Endothelial cell of umbilical vein (primary cell): ENCODE data around the gene MTCL1. TPM values are rescaled to one million over a fixed set of nuclear protein-coding genes. Genes with fewer than 3 reads are reported as not detected.

ENCODE experiments used
- BruUV-seq: library from RNA; stranded (reverse); fragments of 400-500 nt; replicated peaks from 2 replicates; lab custom pipeline; 2021; lab: Mats Ljungman, UMichigan
- CTCF ChIA-PET: fragments of 300-600, 350-600 bp; sonication (Branson Sonifier 250); formaldehyde crosslinking; loops from one replicate; lab custom pipeline; 2021; ENCODE audit warnings: antibody characterized with exemption, inconsistent platforms; lab: Charles Lee
- POLR2A ChIA-PET: fragments of 300-600, 350-600 bp; sonication (Branson Sonifier 250); formaldehyde crosslinking; loops from one replicate; lab custom pipeline; 2021; ENCODE audit warnings: antibody characterized with exemption, inconsistent platforms; lab: Charles Lee
- DNase-seq: peaks from one replicate; pipeline ENCODE4 v3.0.0-alpha.2; 2011; ENCODE audit warnings: low read depth, low spot score
- FAIRE-seq: peaks from 2 replicates; lab custom pipeline; 2011; peaks lifted over from hg19 to GRCh38; lab: Jason Lieb, UNC
- H2AFZ ChIP-seq: 2 replicates; pipeline ENCODE4 v1.6.0; 2012; ENCODE audit warnings: low read depth, low read length, control low read depth, inconsistent platforms
- H3K27ac ChIP-seq: 2 replicates; pipeline ENCODE4 v1.5.1; 2011; ENCODE audit warnings: low read depth, mild to moderate bottlenecking, control low read depth, low read length, moderate library complexity; ENCODE audit not compliant: insufficient read depth
- H3K27me3 ChIP-seq, 2 experiments: 2 replicates each; pipeline versions ENCODE4 v1.6.0 to v1.6.1; 2011; ENCODE audit warnings: low read length in 2 of 2, mixed read lengths in 1 of 2; ENCODE audit not compliant: control insufficient read depth in 2 of 2, insufficient read depth in 2 of 2
- H3K36me3 ChIP-seq, 2 experiments: 2 replicates in 1 of 2; 3 replicates in 1 of 2; pipeline ENCODE4 v1.5.1; 2011; ENCODE audit warnings: low read length in 2 of 2, mild to moderate bottlenecking in 1 of 2, moderate library complexity in 1 of 2; ENCODE audit not compliant: control insufficient read depth in 2 of 2, insufficient read depth in 2 of 2; ENCODE audit errors: extremely low read depth in 1 of 2
- H3K4me1 ChIP-seq: 3 replicates; pipeline ENCODE4 v1.5.1; 2011; ENCODE audit warnings: mild to moderate bottlenecking, low read length; ENCODE audit not compliant: control insufficient read depth, insufficient read depth; ENCODE audit errors: extremely low read depth
- H3K4me2 ChIP-seq: 2 replicates; pipeline ENCODE4 v1.6.1; 2011; ENCODE audit warnings: low read length, control low read depth, mixed read lengths; ENCODE audit not compliant: insufficient read depth
- H3K4me3 ChIP-seq, 3 experiments: fragments of 200-600 bp in 1 of 3; sonication (generic), shearing (Covaris generic) in 1 of 3; replicated peaks in 1 of 3; 2 replicates each; pipeline ENCODE4 v1.5.1; 2011 to 2016; ENCODE audit warnings: control low read depth in 3 of 3, low read length in 3 of 3, mild to moderate bottlenecking in 2 of 3, inconsistent platforms in 1 of 3, low read depth in 1 of 3, moderate library complexity in 1 of 3; ENCODE audit not compliant: insufficient read depth in 1 of 3
- H3K79me2 ChIP-seq: 2 replicates; pipeline ENCODE4 v1.6.0; 2012; ENCODE audit warnings: low read length, inconsistent platforms; ENCODE audit not compliant: control insufficient read depth, insufficient read depth
- H3K9ac ChIP-seq: replicated peaks from 2 replicates; pipeline ENCODE3; 2011; ENCODE audit warnings: low read length, control low read depth; ENCODE audit not compliant: insufficient read depth; ENCODE audit errors: extremely low read depth
- H3K9me1 ChIP-seq: replicated peaks from 3 replicates; pipeline ENCODE4 v1.6.0; 2011; ENCODE audit warnings: mild to moderate bottlenecking, low read length; ENCODE audit not compliant: control insufficient read depth, insufficient read depth; ENCODE audit errors: extremely low read depth
- H3K9me3 ChIP-seq: replicated peaks from 2 replicates; pipeline ENCODE4 v1.5.1; 2012; ENCODE audit warnings: low read length, inconsistent platforms; ENCODE audit not compliant: control insufficient read depth, insufficient read depth
- H4K20me1 ChIP-seq: replicated peaks from 2 replicates; pipeline ENCODE3; 2011; ENCODE audit warnings: mild to moderate bottlenecking, low read length; ENCODE audit not compliant: control insufficient read depth, insufficient read depth; ENCODE audit errors: extremely low read depth
- EZH2 ChIP-seq: IDR thresholded peaks from 2 replicates; pipeline ENCODE4 v1.6.1; 2012; ENCODE audit warnings: borderline replicate concordance, low read depth, mild to moderate bottlenecking, moderate library complexity, low read length, inconsistent platforms; ENCODE audit not compliant: severe bottlenecking
- FOS ChIP-seq: IDR thresholded peaks from 2 replicates; pipeline ENCODE4 v1.6.1; 2011; ENCODE audit warnings: mild to moderate bottlenecking, low read length, moderate library complexity, borderline replicate concordance; ENCODE audit not compliant: insufficient read depth
- GATA2 ChIP-seq: IDR thresholded peaks from 2 replicates; pipeline ENCODE4 v1.7.0; 2011; ENCODE audit warnings: low read depth, mild to moderate bottlenecking, moderate library complexity, mixed read lengths, low read length; ENCODE audit not compliant: insufficient read length, insufficient read depth
- JUN ChIP-seq: IDR thresholded peaks from 2 replicates; pipeline ENCODE4 v1.6.1; 2011; ENCODE audit warnings: borderline replicate concordance, low read depth; ENCODE audit not compliant: insufficient read length, insufficient read depth
- MAX ChIP-seq: IDR thresholded peaks from 2 replicates; pipeline ENCODE4 v1.6.1; 2011; ENCODE audit not compliant: insufficient read depth, insufficient read length
- MYC ChIP-seq: IDR thresholded peaks from one replicate; pipeline ENCODE4 v1.6.1; 2011; ENCODE audit warnings: mild to moderate bottlenecking, low read depth, low read length
- POLR2A ChIP-seq: IDR thresholded peaks from 2 replicates; pipeline ENCODE4 v1.6.1; 2012; ENCODE audit warnings: low read depth, mild to moderate bottlenecking, control low read depth, low read length
- POLR2AphosphoS5 ChIP-seq: IDR thresholded peaks from 2 replicates; pipeline ENCODE4 v1.6.1; 2012; ENCODE audit warnings: low read depth, mild to moderate bottlenecking, control low read depth, low read length, moderate library complexity; ENCODE audit not compliant: insufficient read depth
- dilution Hi-C: fragments of 300-500 bp; cut with MboI; formaldehyde crosslinking; loops from one replicate; pipeline ENCODE4 v1.15.0; 2019; ENCODE audit warnings: low sequenced_read_pairs; ENCODE audit not compliant: extremely low pct_ligation_motif_present
- intact Hi-C: fragments of 100-400 bp; cut with micrococcal nuclease; formaldehyde crosslinking; loops from one replicate; pipeline ENCODE4 v1.10.0; 2022
- polyA plus RNA-seq, 4 experiments: library from polyadenylated mRNA; depleted of rRNA in 3 of 4; stranded (reverse) in 3 of 4; unstranded in 1 of 4; fragments of >200 nt; gene quantifications; 2 replicates each; pipeline versions ENCODE4 v1.2.1 to v1.2.3, GENCODE V29; 2011 to 2012; ENCODE audit warnings: missing spikeins in 1 of 4
- total RNA-seq: library from RNA; stranded (reverse); gene quantifications from 2 replicates; pipeline ENCODE4 v1.2.3, GENCODE V29; 2021
- TF ChIP-seq, protein P1 (sequence below), 2 donors: IDR thresholded peaks; 1 replicate in 1 of 2; 2 replicates in 1 of 2; pipeline ENCODE4 v1.5.1; 2011; ENCODE audit warnings: low read length in 2 of 2, mild to moderate bottlenecking in 2 of 2, moderate library complexity in 2 of 2, control low read depth in 1 of 2, inconsistent platforms in 1 of 2, low read depth in 1 of 2; ENCODE audit not compliant: insufficient read depth in 1 of 2; ENCODE audit errors: extremely low read depth in 1 of 2

The MTCL1 gene
- total and polyA plus RNA-seq, 2 donors (not counting 3 experiments of a cell fraction or from before 2014, with no cell fraction given) = 11.9 to 75.7 TPM

DNA sequence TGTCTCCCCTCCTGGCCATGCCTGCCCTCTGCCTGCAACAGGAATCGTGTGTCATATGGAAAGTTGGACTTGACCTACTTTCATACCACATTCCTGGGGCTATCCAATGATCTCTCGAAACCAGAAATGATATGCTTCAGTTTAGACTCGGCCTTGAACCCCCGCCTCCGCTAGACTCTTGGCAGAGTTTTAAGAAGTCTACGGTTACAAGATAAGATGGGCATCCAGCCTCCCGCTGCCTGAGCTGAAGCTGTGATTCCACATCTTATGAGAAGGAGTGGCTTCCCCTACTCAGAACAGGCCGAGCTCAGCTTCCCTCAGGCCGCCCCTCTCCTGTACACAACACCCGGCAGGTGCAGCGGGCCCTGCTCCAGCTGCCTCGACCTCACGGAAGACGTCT, 73.9 kb downstream of the MTCL1 start:
- Histone ChIP-seq H3K79me2 (no peaks in the 10 kb centered on the region), H3K36me3 (peaks cover 2 to 3% of the 10 kb centered on the region in 2 experiments), H3K27me3 (no peaks in the 10 kb centered on the region), H3K9me1 (no peaks in the 10 kb centered on the region), H3K9ac (no peak overlapping the region), H3K9me3 (no peaks in the 10 kb centered on the region), H2AFZ (no peak overlapping the region), H3K4me3 (no peak overlapping the region), H4K20me1 (no peaks in the 10 kb centered on the region), H3K27ac (no peak overlapping the region), H3K4me1 (peaks cover 11% of the 10 kb centered on the region), H3K4me2 (no peak overlapping the region)
- TF ChIP-seq FOS = no peak
- TF ChIP-seq POLR2AphosphoS5 = no peak
- TF ChIP-seq EZH2 = no peak
- TF ChIP-seq, protein P1, sequence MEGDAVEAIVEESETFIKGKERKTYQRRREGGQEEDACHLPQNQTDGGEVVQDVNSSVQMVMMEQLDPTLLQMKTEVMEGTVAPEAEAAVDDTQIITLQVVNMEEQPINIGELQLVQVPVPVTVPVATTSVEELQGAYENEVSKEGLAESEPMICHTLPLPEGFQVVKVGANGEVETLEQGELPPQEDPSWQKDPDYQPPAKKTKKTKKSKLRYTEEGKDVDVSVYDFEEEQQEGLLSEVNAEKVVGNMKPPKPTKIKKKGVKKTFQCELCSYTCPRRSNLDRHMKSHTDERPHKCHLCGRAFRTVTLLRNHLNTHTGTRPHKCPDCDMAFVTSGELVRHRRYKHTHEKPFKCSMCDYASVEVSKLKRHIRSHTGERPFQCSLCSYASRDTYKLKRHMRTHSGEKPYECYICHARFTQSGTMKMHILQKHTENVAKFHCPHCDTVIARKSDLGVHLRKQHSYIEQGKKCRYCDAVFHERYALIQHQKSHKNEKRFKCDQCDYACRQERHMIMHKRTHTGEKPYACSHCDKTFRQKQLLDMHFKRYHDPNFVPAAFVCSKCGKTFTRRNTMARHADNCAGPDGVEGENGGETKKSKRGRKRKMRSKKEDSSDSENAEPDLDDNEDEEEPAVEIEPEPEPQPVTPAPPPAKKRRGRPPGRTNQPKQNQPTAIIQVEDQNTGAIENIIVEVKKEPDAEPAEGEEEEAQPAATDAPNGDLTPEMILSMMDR (IDR thresholded peaks at IDR 0.05; ENCODE audit: extremely low read depth in 1 of 2, insufficient read depth in 1 of 2, low read depth in 1 of 2, low read length in 2 of 2) = no peak
- no peak for TF ChIP-seq MAX
- no peak for TF ChIP-seq POLR2A
- TF ChIP-seq MYC = no peak
- TF ChIP-seq GATA2 = no peak
- TF ChIP-seq JUN = no peak
- CTCF ChIA-PET = interaction anchor here (1.8 to 2.3 kb wide), 3 partner anchors 8 to 82 kb away, joined by 5 to 11 read pairs (median 5); no protein-coding TSS in a partner anchor
- DNase-seq (no peak), FAIRE-seq (no peak)
- intact Hi-C loops (no loop called here), dilution Hi-C loops (no loop called here)
- POLR2A ChIA-PET = no interaction called here
- BruUV-seq = no TSS peak
